ENCODE data around the gene ZNF513.
A peak's percentile ranks its signal among the peaks of the same experiment; 100 is the strongest.
"Not testable (repeated sequence)": the region's sequence is repeated elsewhere in the genome, so short reads cannot be mapped to it uniquely, and the experiment has no call there.

Gene ZNF513

GRCh38 chr2:27380626-27381545, at the start of gene ZNF513:
Gene ZNF513, minus strand, starts transcription at chr2:27380734. Its CDS starts 208 bp downstream, at chr2:27380526.
- peak; percentile 71 for DNase-seq (ENCODE audit: low read depth)

- peak; percentile 21 for DNase-seq (ENCODE audit: low read depth)
These were observed 48.5 kb upstream of the ZNF513 start for GRCh38 chr2:27428978-27429541.

- peak; percentile 83 for DNase-seq (ENCODE audit: low read depth)
These were observed 47.9 kb upstream of the ZNF513 start, which contains the start of gene NRBP1 for GRCh38 chr2:27428213-27428977. Gene NRBP1, plus strand, starts transcription at chr2:27428631. Its CDS starts 4,643 bp downstream, at chr2:27433274.

- DNase-seq (ENCODE audit: low read depth) = no peak
These were observed 47.3 kb upstream of the ZNF513 start for GRCh38 chr2:27427863-27428212.

GRCh38 chr2:27425039-27425438, 44.5 kb upstream of the ZNF513 start:
- DNase-seq (ENCODE audit: low read depth) = not testable (repeated sequence)

- DNase-seq (ENCODE audit: low read depth) = no peak
These were observed 42.4 kb upstream of the ZNF513 start for GRCh38 chr2:27422958-27423357.

GRCh38 chr2:27421660-27422250, 41.2 kb upstream of the ZNF513 start:
- no peak for DNase-seq (ENCODE audit: low read depth)

- no peak for DNase-seq (ENCODE audit: low read depth)
These were observed 40.5 kb upstream of the ZNF513 start for GRCh38 chr2:27420996-27421395.

- DNase-seq (ENCODE audit: low read depth) = no peak
These were observed 35.6 kb upstream of the ZNF513 start for GRCh38 chr2:27416151-27416550.

- no peak for DNase-seq (ENCODE audit: low read depth)
These were observed 32.1 kb upstream of the ZNF513 start for GRCh38 chr2:27412419-27413152.

GRCh38 chr2:27409321-27410073, 29.0 kb upstream of the ZNF513 start, which contains the start of gene PPM1G:
Gene PPM1G, minus strand, starts transcription at chr2:27409591. Its CDS starts 169 bp downstream, at chr2:27409422.
- DNase-seq (ENCODE audit: low read depth) = peak; percentile 95

GRCh38 chr2:27408601-27409320, 28.2 kb upstream of the ZNF513 start:
- no peak for DNase-seq (ENCODE audit: low read depth)

- DNase-seq (ENCODE audit: low read depth) = no peak
These were observed 27.4 kb upstream of the ZNF513 start for GRCh38 chr2:27407798-27408491.

GRCh38 chr2:27400348-27401135, 20.0 kb upstream of the ZNF513 start:
- no peak for DNase-seq (ENCODE audit: low read depth)

GRCh38 chr2:27398962-27399361, 18.4 kb upstream of the ZNF513 start:
- DNase-seq (ENCODE audit: low read depth) = no peak

GRCh38 chr2:27393225-27393624, 12.7 kb upstream of the ZNF513 start:
- no peak for DNase-seq (ENCODE audit: low read depth)

GRCh38 chr2:27390822-27391679, 10.5 kb upstream of the ZNF513 start:
- no peak for DNase-seq (ENCODE audit: low read depth)

Measured in stimulated activated CD8-positive, alpha-beta memory T cell treated with anti-CD3 and anti-CD28 coated beads, Interleukin-15, amount 100 ng/mL, for 1 hour (primary cell).